HG03571 (cell line): ENCODE measurements around the gene SPSB4.

ENCODE experiments used
- ATAC-seq: cut with Tn5 transposase; IDR thresholded peaks from one replicate; pipeline ENCODE4 v1.9.1; 2021; ENCODE audit not compliant: unreplicated experiment

Gene SPSB4

DNA sequence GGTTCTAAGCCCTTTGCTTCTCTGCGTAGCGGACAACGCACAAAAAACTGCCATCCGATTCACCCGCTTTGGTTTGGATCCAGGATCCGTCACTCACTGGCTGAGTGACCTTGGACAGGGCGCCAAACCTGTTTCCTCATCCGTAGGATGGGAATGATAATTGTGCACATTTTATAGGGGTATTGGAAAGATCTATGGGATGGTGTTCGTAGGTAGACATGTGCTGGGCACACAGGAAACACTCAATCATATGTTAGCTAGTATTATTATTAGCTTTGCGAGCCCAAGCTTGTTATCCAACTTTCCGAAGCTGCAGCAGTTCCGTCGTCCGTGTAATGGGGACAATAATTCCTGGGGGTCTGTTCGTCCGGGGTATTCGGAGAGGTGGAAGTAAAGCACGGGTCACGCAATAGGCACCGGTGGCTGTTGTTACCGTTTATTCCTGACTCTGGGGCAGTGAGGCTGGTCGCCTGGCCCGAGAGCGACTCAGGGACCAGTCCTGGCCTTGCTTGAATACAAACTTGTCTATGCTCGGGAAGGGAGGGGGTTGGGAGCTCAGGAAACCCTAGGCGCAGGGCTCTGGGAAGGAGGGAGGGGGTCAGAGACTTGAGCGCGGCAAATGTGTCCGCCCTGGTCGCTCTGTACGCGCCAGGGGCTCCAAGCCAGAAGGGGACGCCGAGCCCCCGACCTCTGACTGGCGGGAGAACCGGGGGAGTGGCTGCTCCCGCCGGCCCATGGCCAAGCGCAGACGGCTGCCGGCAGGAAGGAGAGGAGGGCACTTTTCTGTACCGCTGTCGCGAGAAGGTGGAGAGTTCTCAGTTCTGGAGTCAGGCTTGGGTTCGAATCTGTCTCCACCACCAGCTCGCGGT is 1.3 kb downstream of the SPSB4 start:
- no peak for ATAC-seq

DNA sequence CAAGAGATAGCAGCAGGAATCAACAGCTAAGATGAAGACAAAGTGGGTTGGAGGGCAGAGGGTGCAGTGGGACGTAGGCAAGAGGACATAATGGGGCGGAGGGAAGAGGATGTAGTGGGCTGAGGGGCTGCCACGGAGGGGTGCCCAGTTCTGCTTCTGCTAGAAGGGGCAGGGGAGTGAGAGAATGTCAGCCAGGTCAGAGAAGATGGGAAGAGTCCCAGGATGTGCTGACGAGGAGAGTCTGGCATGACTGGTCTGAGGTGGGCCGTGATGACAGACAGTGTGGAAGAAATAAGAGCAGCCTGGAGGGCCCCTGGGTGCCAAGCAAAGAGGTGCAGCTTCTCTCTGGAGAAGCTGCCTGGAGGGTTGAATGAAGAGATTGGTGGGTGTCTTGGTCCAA is 4.0 kb downstream of the SPSB4 start:
- ATAC-seq, result no peak

DNA sequence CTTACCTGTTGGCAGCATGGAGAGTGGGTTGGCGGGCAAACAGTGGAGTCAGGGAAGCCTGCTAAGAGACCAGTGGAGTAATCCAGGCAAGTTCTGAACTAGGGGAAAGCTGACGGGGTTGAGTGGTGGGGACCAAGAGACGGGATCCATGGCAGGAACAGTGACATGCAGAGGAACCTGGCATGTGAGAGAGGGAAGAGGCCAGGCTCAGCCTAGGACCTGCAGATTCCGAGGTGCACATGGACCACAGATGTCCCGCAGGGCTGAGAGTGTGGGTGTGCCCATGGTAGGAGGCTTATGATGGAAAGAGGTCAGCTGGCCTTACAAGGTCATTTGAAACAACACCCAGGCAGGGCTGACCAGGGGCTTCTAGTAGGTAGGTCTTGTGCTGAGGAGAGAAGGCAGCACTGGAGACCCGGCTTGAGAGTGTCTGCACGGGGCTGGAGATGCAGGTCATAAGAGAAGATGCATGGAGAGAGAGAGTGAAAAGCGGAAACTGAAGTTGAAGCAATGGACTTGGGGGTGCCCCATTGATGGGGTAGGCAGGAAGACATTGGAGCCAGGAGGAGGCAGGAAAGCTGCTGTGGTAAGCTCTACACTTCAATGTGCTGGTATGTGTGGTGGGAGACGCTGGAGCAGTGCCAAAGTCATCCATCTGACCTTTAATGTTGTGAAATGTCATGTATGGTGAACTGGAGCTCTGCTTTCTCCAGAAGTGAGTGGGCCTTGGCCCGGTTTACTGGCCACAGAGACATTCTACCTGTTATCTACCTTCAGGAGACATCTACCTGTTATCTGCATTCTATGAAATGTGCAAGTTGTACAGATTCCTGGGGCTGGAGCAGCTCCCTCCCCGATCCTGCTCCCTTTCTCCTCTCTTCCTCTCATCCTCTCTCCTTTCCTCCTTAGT is 4.6 kb downstream of the SPSB4 start:
- ATAC-seq, result no peak

DNA sequence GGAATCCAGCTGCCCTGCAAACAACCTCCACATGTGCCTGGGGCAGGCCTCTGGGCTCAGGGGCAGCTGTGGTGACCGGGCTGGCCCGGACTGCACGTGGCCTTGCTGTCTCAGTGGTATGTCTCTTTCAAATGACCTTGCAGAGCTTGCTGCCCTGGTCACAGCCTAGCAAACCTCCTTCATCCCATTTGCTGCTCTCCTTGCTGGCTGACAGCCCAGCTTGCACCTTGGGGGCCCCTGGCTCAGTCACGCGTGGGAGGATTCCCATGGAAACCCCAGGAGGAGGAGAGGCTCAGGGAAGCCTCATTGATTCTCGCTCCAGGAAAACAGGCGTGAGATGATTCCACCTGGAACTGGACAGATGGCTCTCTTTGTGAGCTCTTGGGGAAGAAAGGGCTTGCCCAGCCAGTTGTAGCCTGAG is 5.6 kb downstream of the SPSB4 start:
- no peak for ATAC-seq

DNA sequence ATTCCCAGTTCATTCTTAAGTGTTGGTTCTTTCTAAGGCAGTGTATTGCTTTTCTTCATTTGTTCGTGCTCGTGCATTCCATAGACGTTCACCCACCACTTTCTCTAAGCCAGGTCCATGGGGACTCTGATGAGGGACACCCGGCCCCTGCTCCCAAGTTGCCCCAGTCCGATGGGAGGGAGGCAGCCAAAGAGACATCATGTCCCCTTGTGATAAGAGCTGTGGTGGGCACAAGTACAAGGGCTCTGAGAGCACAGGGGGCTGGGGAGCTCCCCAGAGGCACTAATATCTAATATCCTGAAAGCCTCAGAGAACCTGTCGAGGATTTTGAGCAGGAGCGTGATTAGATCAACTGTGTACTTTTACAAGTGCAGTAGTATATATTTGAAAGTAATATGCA is 6.3 kb downstream of the SPSB4 start:
- ATAC-seq, result no peak

DNA sequence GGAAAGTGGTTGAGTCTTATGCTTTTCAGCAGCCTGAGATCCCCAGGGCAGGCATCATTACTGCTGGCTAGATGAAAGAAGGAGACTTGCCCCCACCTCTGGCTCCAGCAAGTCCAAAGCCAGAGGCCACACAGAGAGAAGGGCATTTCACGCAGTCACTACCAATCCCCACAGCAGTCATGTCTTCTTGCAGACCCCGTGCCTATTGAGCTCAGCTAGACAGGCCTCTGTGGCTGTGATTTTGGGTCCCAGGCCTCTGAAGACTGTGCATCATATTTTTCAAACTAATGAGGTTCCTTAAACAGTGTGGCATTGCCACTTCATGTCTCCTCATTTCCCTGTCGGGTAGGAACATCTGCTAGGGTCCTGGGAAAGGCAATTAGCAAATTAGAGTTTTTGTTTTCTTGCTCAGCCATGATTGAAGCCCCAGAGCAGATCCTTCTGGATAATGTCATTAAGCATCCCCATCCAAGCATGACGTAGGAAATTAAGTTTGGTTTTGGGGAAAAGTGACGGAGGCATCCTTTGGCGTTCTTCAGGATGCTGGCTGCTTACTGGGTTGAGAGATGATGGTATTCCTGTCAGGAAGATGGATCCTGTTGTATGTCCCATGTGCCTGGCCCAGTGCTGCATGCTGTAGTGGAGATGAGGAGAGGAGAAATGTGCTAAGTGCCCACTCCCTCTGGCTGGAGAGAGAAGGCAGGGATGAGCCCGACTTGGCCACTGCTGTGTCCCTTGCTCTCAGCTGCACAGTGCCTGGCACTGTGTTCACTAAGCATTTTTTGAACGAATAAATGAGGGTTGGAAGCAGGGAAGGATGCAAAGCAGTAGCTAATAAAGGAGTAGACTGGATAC is 7.0 kb downstream of the SPSB4 start:
- ATAC-seq, result no peak

DNA sequence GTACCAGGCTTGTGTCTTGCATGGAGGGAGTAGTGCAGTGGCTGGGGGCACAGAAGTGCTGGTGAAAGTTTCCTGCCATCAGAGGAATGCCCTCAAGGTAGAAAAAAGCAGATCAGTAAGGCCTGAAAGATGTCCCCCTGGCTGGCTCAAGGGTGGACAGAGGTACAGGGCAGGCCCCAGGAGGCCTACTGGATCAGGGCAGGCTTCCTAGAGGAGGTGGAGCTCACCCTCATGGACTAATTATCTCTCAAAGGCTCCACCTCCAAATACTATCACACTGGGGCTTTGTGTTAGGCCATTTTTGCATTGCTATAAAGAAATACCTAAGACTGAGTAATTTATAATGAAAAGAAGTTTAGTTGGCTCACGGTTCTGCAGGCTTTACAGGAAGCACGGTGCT is 7.8 kb downstream of the SPSB4 start:
- no peak for ATAC-seq

DNA sequence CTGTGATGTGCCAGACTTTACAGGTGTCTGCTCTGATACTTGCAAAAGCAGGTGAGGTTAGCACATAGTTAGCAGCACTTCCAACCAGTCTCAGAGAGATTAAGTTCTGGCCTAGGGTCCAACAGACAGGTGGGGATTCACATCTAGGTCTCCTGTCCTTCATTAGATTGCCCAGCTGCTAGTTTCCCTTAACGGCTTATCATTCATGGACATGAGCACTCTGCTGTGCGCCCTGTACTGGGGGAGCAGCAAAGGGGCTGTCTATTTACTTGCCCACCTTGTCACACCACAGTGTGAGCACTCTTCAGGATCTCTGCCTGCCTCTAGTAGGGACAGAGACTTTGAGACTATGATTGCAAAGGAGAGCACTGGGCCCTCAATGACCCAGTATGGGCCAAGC is 8.7 kb downstream of the SPSB4 start:
- ATAC-seq, result no peak

DNA sequence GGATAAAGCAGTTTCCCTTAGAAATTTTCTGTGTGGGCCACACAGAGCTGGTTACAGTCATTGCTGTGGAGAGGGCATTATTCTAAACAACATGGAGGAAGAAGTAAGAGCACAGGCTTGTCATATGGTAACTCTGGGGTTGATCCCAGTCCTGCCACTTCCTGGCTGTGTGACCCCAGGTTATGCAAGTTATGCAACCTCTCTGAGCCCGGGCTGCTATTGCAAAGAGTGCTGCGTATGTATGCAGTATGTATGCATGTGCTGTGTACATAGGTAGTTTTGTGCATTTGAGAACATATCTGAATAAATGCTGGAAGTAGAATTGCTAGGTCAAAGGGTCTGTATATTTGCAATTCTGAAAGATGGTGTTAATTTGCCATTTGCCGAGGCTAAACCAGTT is 9.2 kb downstream of the SPSB4 start:
- ATAC-seq, result no peak

DNA sequence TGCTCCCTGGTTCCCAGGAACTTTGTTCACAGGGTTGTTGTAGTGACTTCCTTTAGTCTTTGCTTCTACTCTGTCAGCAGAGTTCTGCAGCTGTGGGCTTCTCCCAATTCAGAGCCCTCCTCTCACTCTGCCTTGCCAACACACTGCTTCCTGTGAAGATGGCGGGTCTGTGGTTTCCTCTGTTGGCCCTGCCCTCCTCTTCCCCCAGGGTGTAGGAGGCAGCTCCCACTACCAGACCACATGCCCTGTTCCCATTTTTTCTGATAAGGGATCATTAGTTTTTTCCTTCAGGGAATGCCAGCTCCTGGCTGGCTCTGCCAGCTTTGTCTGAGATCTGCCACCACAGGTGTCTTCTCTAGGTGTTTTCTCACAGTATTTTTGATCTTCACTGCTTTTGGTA is 12.7 kb downstream of the SPSB4 start:
- no peak for ATAC-seq

DNA sequence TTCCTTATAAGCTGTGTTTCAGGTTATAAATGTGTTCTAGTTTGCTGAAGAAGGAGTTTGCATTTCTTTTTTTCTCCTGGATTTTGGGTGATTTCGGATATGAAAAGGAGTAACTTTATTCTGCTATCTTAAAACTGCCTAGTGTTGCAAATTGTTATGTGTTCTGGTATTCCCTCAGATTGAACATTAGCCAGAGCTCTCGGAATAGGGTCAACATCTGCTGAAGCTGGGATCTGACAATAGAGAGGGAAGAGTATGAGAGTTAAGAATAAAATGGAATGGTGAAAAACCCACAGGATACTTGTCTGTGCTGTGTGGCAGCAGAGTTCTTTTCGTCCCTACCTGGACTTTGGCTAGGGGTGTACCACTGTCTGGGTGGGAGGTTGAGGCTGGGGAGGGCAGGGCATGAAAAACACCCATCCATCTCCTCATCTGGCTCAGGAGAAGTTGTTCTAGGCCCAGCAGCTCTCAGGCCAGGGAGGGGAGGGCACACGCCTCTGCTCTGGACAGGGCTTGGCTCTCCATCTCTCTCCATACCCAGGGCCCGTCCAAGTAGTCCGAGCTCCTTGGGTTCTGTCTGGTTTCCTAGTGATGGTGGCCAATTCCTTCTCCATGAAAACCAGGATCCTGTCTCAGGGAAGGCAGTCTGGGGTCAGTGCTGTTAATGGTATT is 13.2 kb downstream of the SPSB4 start:
- ATAC-seq, result no peak

DNA sequence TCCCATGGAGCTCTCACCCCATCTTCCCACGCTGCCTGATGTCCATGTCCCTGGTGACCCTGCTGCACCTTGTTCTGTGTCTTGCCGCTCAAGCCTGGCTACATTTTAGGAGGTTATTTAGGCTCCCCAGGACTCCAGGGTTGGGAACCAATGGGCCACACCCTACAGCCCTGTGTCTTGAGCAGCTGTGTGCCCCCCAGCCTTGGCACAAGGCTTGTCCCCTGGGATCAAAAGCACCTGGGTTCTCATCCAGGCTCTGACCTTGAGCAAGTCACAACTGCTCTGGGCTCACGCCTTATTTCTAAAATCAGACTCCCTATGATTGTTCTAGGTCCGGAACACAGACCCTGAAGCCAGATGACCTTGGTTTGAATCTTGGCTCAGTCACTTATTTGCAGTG is 14.1 kb downstream of the SPSB4 start:
- no peak for ATAC-seq

DNA sequence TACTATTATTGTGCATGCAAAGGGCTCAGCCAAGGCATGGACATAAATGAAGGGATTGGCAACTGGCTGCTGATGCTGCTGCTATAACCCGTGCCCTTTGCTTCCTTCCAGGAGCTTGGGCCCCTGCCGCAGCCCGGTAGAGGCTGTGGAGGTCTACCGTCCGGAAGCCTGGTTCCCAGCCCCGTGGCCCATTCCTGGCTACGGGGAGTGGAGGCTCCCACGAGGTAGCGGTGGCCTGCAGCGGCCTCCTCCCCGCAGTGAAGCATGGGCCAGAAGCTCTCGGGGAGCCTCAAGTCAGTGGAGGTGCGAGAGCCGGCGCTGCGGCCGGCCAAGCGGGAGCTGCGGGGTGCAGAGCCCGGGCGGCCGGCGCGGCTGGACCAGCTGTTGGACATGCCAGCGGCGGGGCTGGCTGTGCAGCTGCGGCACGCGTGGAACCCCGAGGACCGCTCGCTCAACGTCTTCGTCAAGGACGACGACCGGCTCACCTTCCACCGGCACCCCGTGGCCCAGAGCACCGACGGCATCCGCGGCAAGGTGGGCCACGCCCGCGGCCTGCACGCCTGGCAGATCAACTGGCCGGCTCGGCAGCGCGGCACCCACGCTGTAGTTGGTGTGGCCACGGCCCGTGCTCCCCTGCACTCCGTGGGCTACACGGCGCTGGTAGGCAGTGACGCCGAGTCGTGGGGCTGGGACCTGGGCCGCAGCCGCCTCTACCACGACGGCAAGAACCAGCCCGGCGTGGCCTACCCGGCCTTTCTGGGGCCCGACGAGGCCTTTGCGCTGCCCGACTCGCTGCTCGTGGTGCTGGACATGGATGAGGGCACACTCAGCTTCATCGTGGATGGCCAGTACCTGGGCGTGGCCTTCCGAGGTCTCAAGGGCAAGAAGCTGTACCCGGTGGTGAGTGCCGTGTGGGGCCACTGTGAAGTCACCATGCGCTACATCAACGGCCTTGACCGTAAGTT is 15.0 kb downstream of the SPSB4 start:
- no peak for ATAC-seq

DNA sequence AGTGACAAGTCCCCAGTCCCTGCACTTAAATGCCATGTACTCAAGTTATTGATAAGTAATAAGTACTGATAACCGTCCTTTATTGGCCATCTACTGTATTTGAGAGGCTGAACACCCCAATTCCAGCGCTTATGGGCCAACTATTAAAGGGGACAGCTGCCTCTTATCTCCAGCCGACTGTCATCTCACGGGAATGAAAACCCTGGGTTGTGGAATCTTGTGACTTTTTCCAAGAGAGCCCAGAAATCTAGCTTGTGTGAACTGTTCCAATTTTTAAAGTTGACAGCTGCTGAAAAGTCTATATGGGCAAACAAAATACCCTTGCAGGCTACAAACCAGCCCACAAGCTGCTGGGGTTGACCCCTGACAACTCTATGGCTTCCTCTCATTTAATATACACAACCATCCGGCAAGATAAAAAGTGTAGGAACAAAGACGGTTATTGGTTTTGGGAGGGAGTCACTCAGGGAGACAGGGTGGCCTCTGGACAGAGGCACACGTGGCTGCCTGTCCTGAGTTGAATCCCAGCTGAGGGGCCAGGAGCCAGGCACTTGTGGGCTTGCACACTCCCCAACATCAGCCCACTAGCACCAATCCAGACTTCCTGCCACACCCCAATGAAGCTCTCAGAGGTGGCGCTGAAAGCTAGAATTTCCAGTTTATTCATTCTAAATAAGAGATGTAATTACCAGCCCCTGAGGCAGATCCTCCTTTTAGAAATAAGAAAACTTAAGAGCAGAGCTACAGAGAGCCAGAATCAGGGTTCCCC is 16.2 kb downstream of the SPSB4 start:
- no peak for ATAC-seq

DNA sequence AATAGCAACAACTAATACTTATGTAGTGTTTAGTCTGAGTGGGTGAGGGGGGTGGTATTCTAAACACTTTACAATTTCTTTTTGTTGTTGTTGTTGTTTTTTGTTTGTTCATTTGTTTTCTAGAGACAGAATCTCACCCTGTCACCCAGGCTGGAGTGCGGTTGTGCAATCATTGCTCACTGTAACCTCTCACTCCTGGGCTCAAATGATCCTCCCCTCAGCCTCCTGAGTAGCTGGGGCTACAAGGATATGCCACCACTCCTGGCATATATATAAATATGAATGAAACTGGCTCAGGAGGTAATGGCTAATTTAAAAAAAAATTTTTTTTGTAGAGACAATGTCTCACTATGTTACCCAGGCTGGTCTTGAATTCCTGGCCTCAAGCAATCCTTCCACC is 19.1 kb downstream of the SPSB4 start:
- ATAC-seq, result no peak

DNA sequence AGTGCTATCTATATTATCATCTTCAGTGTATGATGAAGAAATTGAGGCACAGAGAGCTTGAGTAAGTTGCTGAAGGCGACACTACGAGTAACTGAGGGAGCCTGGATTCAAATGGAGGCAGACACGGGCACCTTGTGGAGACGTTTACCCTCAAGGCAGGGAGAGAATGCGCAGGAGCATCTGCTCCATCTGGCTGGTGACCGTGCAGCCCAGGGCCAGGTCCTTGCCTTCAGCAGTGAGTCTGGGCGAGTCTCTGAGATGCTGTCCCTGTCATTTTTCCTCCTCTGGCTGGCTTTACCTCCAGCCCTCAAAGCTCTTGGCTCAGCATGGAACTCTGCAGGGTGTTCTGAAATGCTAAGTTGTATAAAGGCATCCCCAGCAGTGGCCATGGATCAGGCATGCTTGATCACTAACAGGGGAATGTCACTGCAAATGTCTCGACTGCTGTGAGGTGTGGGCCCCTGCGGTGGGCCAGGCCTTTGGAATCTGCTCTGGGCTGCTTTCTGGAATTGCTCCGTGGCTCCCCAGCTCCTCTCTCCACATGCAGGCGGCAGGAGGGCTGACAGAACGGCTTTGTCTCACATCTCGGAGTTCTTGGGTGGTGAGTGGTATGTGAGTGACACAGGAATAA is 19.7 kb downstream of the SPSB4 start:
- no peak for ATAC-seq

DNA sequence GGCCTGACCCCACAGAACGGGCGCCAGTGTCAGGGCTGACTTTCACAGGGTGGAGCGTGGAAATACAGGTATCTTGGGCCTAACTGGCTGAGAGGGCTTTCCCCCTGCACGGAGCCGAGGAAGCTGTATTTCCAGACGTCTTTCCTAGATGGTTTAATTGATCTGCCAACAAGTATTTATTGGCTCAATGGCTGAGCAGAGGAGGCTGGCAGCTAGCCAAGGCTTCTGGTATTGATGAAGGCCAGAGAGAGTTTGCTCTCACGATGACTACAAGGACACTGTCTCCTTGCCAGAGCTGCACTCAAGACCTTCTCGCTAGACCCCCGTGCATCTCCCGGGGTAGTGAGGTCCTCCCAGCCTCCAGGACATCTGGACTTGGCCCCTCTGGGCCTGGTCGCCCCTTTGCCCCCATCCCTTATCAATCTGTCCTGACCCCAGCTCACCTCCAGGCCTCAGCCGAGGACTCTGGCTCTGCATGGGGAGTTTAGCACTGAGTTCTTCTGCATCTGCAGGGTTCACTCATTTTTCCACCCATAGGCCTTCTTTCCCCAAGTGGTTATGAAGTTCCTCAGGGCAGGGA is 20.6 kb downstream of the SPSB4 start:
- no peak for ATAC-seq

DNA sequence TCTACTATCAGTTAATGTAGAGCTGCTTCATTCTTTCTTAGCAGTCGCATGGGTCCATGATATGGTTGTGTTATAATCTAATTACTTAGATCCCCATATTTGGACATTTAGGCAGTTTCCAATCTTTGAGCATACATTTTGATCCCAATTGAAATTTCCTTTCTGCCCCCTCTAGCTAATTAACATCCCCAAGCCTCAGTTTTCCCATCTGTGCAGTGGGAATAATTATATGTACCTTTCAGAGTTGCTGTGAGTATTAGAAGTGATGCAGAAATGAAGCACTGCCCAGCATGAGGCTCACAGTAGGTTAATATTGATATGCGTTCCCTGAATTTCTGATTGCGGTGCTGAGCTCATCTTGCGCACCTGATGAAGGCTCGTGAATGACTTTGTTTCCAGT is 21.8 kb downstream of the SPSB4 start:
- ATAC-seq, result no peak
